H9 (cell line): Measurements from ENCODE around the gene ASXL1. TPM values are rescaled to one million over a fixed set of nuclear protein-coding genes. Genes with fewer than 3 reads are reported as not detected.

ENCODE experiments used
- DNase-seq: peaks from one replicate; pipeline ENCODE4 v3.0.0-alpha.2; 2017
- H2AFZ ChIP-seq: one replicate; pipeline ENCODE4 v1.6.1; 2013; ENCODE audit warnings: mild to moderate bottlenecking, low read length, control low read depth, moderate library complexity
- H2AK5ac ChIP-seq: 2 replicates; pipeline ENCODE4 v1.6.1; 2013; ENCODE audit warnings: low read length, control low read depth, mixed read lengths; ENCODE audit not compliant: insufficient read length
- H2BK120ac ChIP-seq: one replicate; pipeline ENCODE4 v1.6.1; 2013; ENCODE audit warnings: low read depth, mild to moderate bottlenecking, low read length, control low read depth, inconsistent platforms; ENCODE audit not compliant: poor library complexity, severe bottlenecking
- H2BK12ac ChIP-seq: 2 replicates; pipeline ENCODE4 v1.6.1; 2013; ENCODE audit warnings: low read length, control low read depth, mixed read lengths, low read depth; ENCODE audit not compliant: insufficient read length
- H2BK15ac ChIP-seq: 2 replicates; pipeline ENCODE4 v1.6.1; 2013; ENCODE audit warnings: low read depth, low read length, control low read depth
- H2BK20ac ChIP-seq: one replicate; pipeline ENCODE4 v1.6.1; 2013; ENCODE audit warnings: low read depth, mild to moderate bottlenecking, low read length, control low read depth, inconsistent platforms; ENCODE audit not compliant: poor library complexity, severe bottlenecking
- H2BK5ac ChIP-seq: 2 replicates; pipeline ENCODE4 v1.6.1; 2013; ENCODE audit warnings: low read length, control low read depth, mixed read lengths; ENCODE audit not compliant: insufficient read length
- H3K14ac ChIP-seq: 2 replicates; pipeline ENCODE4 v1.6.1; 2013; ENCODE audit warnings: low read length, control low read depth; ENCODE audit not compliant: insufficient read depth
- H3K18ac ChIP-seq: 2 replicates; pipeline ENCODE4 v1.6.1; 2013; ENCODE audit warnings: low read depth, mild to moderate bottlenecking, mixed read lengths, low read length, control low read depth; ENCODE audit not compliant: insufficient read length
- H3K23ac ChIP-seq: 2 replicates; pipeline ENCODE4 v1.6.1; 2013; ENCODE audit warnings: low read length, control low read depth, mixed read lengths, low read depth; ENCODE audit not compliant: insufficient read length
- H3K23me2 ChIP-seq: 2 replicates; pipeline ENCODE4 v1.6.1; 2013; ENCODE audit warnings: low read depth, mild to moderate bottlenecking, mixed read lengths, low read length, control low read depth; ENCODE audit not compliant: insufficient read length, poor library complexity, severe bottlenecking
- H3K27ac ChIP-seq: 2 replicates; pipeline ENCODE4 v1.5.1; 2013; ENCODE audit warnings: low read length, control low read depth, mixed read lengths, low read depth; ENCODE audit not compliant: insufficient read length
- H3K27me3 ChIP-seq: 2 replicates; pipeline ENCODE4 v1.6.1; 2013; ENCODE audit warnings: low read length, control low read depth, inconsistent platforms; ENCODE audit not compliant: insufficient read depth
- H3K4ac ChIP-seq: 2 replicates; pipeline ENCODE4 v1.6.1; 2013; ENCODE audit warnings: low read depth, mild to moderate bottlenecking, control low read depth, inconsistent platforms, low read length, moderate library complexity
- H3K4me1 ChIP-seq: 2 replicates; pipeline ENCODE4 v1.6.1; 2013; ENCODE audit warnings: low read length, control low read depth, inconsistent platforms; ENCODE audit not compliant: insufficient read depth
- H3K4me2 ChIP-seq: 2 replicates; pipeline ENCODE4 v1.6.1; 2013; ENCODE audit warnings: low read length, control low read depth, mixed read lengths; ENCODE audit not compliant: insufficient read length, insufficient read depth
- H3K56ac ChIP-seq: 2 replicates; pipeline ENCODE4 v1.6.1; 2013; ENCODE audit warnings: low read depth, mild to moderate bottlenecking, mixed read lengths, low read length, control low read depth; ENCODE audit not compliant: insufficient read length
- H3K79me1 ChIP-seq: 2 replicates; pipeline ENCODE4 v1.6.1; 2013; ENCODE audit warnings: low read depth, mild to moderate bottlenecking, moderate library complexity, low read length, control low read depth, inconsistent platforms; ENCODE audit not compliant: insufficient read depth, poor library complexity, severe bottlenecking
- H3K79me2 ChIP-seq: 2 replicates; pipeline ENCODE4 v1.6.1; 2013; ENCODE audit warnings: low read length, control low read depth, inconsistent platforms; ENCODE audit not compliant: insufficient read depth
- H3K9ac ChIP-seq: 2 replicates; pipeline ENCODE4 v1.6.1; 2013; ENCODE audit warnings: low read length, control low read depth, mixed read lengths; ENCODE audit not compliant: insufficient read length; ENCODE audit errors: extremely low read depth
- H3K9me3 ChIP-seq: one replicate; pipeline ENCODE4 v1.6.1; 2013; ENCODE audit warnings: low read depth, low read length, inconsistent platforms; ENCODE audit not compliant: control insufficient read depth
- H3T11ph ChIP-seq: one replicate; pipeline ENCODE4 v1.6.1; 2013; ENCODE audit warnings: mild to moderate bottlenecking, low read length, control low read depth, inconsistent platforms
- H4K20me1 ChIP-seq: one replicate; pipeline ENCODE4 v1.6.1; 2013; ENCODE audit not compliant: control insufficient read depth, insufficient read length, insufficient read depth
- H4K5ac ChIP-seq: 2 replicates; pipeline ENCODE4 v1.6.1; 2013; ENCODE audit warnings: low read depth, mild to moderate bottlenecking, mixed read lengths, low read length, control low read depth; ENCODE audit not compliant: insufficient read length
- H4K8ac ChIP-seq: replicated peaks from 2 replicates; pipeline ENCODE4 v1.6.1; 2013; ENCODE audit warnings: low read length, control low read depth, mixed read lengths, low read depth; ENCODE audit not compliant: insufficient read length
- H4K91ac ChIP-seq: 2 replicates; pipeline ENCODE4 v1.6.1; 2013; ENCODE audit warnings: low read depth, mild to moderate bottlenecking, moderate library complexity, mixed read lengths, low read length, control low read depth; ENCODE audit not compliant: insufficient read length
- H3K27ac Mint-ChIP-seq, 3 experiments: 2 replicates in 2 of 3; 3 replicates in 1 of 3; pipeline ENCODE4 v1.8.0; 2020 to 2021; ENCODE audit warnings: mixed read lengths in 3 of 3, mild to moderate bottlenecking in 1 of 3, moderate library complexity in 1 of 3
- H3K27me3 Mint-ChIP-seq: 2 replicates; pipeline ENCODE4 v1.8.0; 2021; ENCODE audit warnings: low read depth, mild to moderate bottlenecking, moderate library complexity, mixed read lengths
- H3K36me3 Mint-ChIP-seq, 3 experiments: 2 replicates in 2 of 3; 3 replicates in 1 of 3; pipeline ENCODE4 v1.8.0; 2020 to 2021; ENCODE audit warnings: low read depth in 3 of 3, mixed read lengths in 3 of 3; ENCODE audit not compliant: insufficient read depth in 1 of 3
- H3K4me1 Mint-ChIP-seq, 2 experiments: 2 replicates each; pipeline ENCODE4 v1.8.0; 2020; ENCODE audit warnings: mixed read lengths in 2 of 2
- H3K4me3 Mint-ChIP-seq, 2 experiments: 2 replicates in 1 of 2; 3 replicates in 1 of 2; pipeline ENCODE4 v1.8.0; 2020 to 2021; ENCODE audit warnings: mild to moderate bottlenecking in 2 of 2, mixed read lengths in 2 of 2, moderate library complexity in 1 of 2
- H3K9me3 Mint-ChIP-seq, 2 experiments: 2 replicates in 1 of 2; 3 replicates in 1 of 2; pipeline ENCODE4 v1.8.0; 2020; ENCODE audit warnings: mild to moderate bottlenecking in 2 of 2, mixed read lengths in 2 of 2, moderate library complexity in 1 of 2
- CTCF ChIP-seq: fragments of 200-600 bp; sonication (generic); conservative IDR thresholded peaks from 3 replicates; pipeline ENCODE4 v1.8.0; 2021; ENCODE audit warnings: antibody characterized with exemption, mild to moderate bottlenecking
- WGBS: extraction: QIAGEN DNeasy Blood & Tissue Kit; methylation state at CpG from one replicate; pipeline ENCODE4 v1.1.7; 2013; ENCODE audit warnings: missing lambda C conversion rate, low lambda C conversion rate, mixed read lengths; ENCODE audit not compliant: insufficient read length; ENCODE audit errors: extremely low coverage; 5-methylcytosine and 5-hydroxymethylcytosine counted together
- total RNA-seq: library from RNA; stranded (reverse); gene quantifications from 2 replicates; pipeline ENCODE4 v1.2.1, GENCODE V29; 2021

The ASXL1 gene
- total RNA-seq, 1 experiment from 2014 or later = 39.5 TPM

GRCh38 chr20:32354592-32355416 is 3.3 kb upstream of the ASXL1 start:
- Histone ChIP-seq H4K91ac (no peak overlapping the region), H3K27me3 (peaks cover 5% of the 10 kb centered on the region; the same call in 1 of the 2 replicates)
- H3K4me3 Mint-ChIP-seq = no peak overlapping the region

More at GRCh38 chr20:32354592-32355416, 3.3 kb upstream of the ASXL1 start:
- H2BK5ac ChIP-seq = no peak overlapping the region
- H3K9me3 Mint-ChIP-seq = no peaks in the 10 kb centered on the region; a peak in 1 of 5 replicates
- H3K4me1 ChIP-seq = no peaks in the 10 kb centered on the region
- no peak overlapping the region for H2BK12ac ChIP-seq
- H3K9ac ChIP-seq = no peak overlapping the region
- H4K20me1 ChIP-seq = no peaks in the 10 kb centered on the region
- H3K27ac ChIP-seq = no peak overlapping the region
- H3K27ac Mint-ChIP-seq = no peak overlapping the region
- H3K56ac ChIP-seq = no peak overlapping the region
- no peak for TF ChIP-seq CTCF
- H3K4me1 Mint-ChIP-seq = peaks cover 11 to 14% of the 10 kb centered on the region in 2 experiments
- H4K8ac ChIP-seq = no peak overlapping the region
- no peaks in the 10 kb centered on the region for H3K79me2 ChIP-seq
- peaks cover 0 to 3% (median 2%) of the 10 kb centered on the region in 3 experiments; a peak in 2 of 7 replicates for H3K36me3 Mint-ChIP-seq
- peaks cover 6% of the 10 kb centered on the region for H3K23me2 ChIP-seq
- H3K23ac ChIP-seq = no peak overlapping the region
- H3T11ph ChIP-seq = no peak overlapping the region
- no peak overlapping the region for H3K4ac ChIP-seq
- no peak overlapping the region for H2BK20ac ChIP-seq
- DNase-seq = no peak
- H3K14ac ChIP-seq = no peak overlapping the region
- no peak overlapping the region for H2AFZ ChIP-seq
- H3K27me3 Mint-ChIP-seq = peaks cover 83% of the 10 kb centered on the region
- H3K9me3 ChIP-seq = no peaks in the 10 kb centered on the region
- no peaks in the 10 kb centered on the region for H3K79me1 ChIP-seq
- no peak overlapping the region for H2AK5ac ChIP-seq
- H3K18ac ChIP-seq = no peak overlapping the region
- H2BK120ac ChIP-seq = no peak overlapping the region
- no peak overlapping the region for H3K4me2 ChIP-seq
- H2BK15ac ChIP-seq = no peak overlapping the region
- WGBS = no CpG with 5 or more reads among the region's 2 CpGs
- no peak overlapping the region for H4K5ac ChIP-seq
